B cell (primary cell): Measurements from ENCODE around the gene MPZL1.

ENCODE experiments used
- EZH2 ChIP-seq: IDR thresholded peaks from 2 replicates; pipeline ENCODE4 v1.6.1; 2012; ENCODE audit warnings: borderline replicate concordance, low read depth, mild to moderate bottlenecking, moderate library complexity, low read length; ENCODE audit not compliant: insufficient read depth, poor library complexity, severe bottlenecking
- TF ChIP-seq, protein P1 (sequence below): fragments of 200-600 bp; IDR thresholded peaks from one replicate; pipeline ENCODE4 v1.8.0; 2022; ENCODE audit warnings: antibody characterized with exemption, mild to moderate bottlenecking

DNA sequence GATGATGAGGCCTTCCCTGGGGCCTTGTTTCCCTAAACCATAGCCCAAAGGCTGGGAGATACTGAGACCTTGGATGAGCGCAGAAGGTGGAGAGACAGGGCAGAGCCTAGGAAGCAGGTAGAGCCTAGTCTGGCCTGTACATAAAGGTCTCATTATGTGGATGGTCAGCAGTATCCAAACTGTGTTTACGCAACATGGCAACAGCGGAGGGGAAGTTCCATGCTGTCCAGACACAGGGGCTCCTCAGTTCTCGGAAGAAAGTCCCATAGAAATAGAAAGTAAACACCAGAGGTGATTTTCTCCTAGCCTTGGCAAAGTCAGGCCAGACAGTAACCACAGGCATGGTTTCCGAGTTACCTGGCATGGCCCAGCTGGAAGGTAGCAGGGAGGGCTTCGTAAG, 42.1 kb upstream of the MPZL1 start:
- TF ChIP-seq, protein P1, sequence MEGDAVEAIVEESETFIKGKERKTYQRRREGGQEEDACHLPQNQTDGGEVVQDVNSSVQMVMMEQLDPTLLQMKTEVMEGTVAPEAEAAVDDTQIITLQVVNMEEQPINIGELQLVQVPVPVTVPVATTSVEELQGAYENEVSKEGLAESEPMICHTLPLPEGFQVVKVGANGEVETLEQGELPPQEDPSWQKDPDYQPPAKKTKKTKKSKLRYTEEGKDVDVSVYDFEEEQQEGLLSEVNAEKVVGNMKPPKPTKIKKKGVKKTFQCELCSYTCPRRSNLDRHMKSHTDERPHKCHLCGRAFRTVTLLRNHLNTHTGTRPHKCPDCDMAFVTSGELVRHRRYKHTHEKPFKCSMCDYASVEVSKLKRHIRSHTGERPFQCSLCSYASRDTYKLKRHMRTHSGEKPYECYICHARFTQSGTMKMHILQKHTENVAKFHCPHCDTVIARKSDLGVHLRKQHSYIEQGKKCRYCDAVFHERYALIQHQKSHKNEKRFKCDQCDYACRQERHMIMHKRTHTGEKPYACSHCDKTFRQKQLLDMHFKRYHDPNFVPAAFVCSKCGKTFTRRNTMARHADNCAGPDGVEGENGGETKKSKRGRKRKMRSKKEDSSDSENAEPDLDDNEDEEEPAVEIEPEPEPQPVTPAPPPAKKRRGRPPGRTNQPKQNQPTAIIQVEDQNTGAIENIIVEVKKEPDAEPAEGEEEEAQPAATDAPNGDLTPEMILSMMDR = no peak
- TF ChIP-seq EZH2 = no peak
